GM21360 (cell line): Measurements from ENCODE around the gene PRM3.
"Not testable (repeated sequence)": the region's sequence is repeated elsewhere in the genome, so short reads cannot be mapped to it uniquely, and the experiment has no call there.

Source experiments
- ATAC-seq: cut with Tn5 transposase; IDR thresholded peaks from one replicate; pipeline ENCODE4 v1.9.1; 2021; ENCODE audit warnings: mild to moderate bottlenecking, moderate library complexity; ENCODE audit not compliant: unreplicated experiment

The PRM3 gene

DNA sequence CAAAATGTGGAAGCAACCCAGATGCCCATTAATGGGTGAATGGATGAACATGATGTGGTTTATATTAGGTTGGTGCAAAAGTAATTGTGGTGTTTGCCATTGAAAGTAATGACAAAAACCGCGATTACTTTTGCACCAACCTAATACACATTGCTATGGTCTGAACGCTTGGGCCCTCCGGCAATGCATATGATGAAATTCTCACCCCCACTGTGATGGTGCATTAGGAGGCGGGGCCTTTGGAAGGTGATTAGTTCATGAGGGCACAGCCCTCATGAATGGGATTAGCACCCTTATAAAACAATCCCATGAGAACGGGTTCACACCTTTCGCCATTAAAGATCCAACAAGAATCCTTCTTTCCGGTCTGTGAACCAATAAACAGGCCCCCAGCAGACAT is 33.0 kb upstream of the PRM3 start:
- ATAC-seq = no peak

DNA sequence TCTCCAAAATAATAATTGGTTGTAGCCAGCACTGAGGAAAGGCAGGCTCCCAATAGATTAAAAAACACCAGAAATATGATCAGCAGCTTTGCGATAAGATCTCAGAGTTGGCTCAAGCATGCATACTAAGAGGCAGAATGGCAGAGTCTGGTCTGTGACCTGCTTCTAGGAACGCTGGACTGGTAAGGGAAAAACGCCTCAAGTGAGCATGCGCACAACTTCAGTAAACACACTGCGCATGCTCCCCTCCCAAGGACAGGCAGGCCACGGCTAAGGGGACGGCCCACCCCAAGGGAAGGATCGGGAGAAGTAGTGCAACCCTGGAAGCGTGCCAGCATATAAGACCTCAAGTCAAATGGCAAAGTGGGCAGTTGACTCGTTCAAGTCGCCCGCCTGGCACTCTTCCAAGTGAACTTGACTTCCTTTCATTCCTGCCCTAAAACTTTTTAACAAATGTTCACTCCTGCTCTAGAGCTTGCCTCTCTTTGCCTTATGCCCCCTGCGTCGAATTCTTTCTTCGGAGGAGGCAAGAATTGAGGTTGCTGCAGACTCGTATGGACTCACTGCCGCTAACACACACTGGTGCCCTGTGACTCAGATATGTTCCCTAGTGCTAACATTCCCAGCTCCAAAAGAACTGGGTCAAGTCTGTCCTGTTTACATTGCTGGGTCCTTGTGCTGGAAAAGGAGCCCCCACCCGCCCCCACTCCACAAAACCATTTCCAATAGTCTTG is 30.1 kb upstream of the PRM3 start:
- ATAC-seq = no peak

DNA sequence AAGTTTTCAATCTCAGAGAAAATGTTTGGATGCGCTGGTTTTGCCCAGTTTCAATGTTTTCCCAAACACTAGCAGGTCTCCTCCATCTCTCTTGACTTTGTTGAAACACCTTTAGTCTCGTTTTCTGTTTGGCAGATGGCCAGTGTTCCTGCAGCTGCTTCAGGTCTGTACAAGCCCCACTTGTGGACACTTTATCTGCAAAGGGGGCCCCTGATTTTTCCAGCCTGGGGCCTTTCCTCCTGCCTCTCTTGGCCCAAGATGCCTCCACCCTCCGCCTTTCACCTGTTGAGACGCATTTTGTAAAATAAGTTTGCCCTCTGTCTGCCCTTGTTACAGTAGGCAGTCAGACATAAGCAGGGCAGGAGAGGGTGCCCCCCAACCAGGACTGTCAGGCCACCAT is 29.5 kb upstream of the PRM3 start:
- no peak for ATAC-seq

DNA sequence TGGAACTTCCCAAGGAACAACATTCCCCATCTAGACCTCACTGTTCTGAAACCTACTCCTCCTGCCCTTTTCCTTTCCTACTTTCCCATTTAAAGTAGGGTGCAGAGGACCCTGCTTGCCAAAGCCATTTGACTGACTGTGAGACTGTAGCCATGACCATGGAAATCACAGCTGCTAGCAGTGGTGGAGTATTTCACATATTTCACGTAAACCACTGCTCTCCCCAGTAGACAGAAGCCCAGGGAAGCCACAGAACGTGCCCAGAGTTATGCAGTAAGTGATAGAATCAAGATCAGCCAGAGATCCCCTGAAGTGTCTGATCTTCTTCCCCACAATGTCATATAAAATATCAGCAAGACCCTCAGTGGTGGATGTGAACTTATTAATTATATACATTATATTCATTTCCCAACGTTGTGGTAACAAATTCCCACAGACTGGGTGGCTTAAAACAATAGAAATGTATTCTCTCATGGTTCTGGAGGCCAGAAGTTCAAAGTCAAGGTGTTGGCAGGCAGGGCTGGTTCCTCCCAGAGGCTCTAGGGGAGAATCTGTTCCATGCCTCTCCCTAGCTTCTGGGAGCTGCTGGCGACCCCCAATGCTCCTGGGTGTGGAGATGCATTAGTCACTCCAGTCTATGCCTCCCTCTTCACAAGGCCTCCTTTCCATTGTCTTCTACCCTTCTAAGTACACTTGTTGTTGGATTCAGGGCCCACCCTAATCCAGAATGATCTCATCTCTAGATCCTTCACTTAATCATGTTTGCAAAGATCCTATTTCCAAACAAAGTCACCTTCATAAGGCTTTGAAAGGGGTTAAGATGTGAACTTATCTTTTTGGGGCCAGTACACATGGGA is 28.4 kb upstream of the PRM3 start:
- ATAC-seq = no peak

DNA sequence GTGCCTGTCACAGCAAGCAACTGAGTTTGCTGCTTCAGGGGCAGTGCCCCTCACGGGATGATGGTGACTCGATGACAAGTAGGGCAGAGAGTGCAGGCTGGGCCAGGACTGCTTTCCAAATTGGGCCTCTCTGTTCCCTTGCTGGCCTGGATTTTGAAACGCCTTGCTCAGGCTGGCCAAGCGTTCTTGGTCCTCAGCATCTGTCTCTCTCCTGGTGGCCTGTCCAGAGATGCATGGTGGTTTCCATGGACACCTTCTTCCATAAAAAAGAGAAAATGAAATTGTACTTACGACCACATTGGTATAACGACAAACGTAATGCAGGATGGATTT is 27.1 kb upstream of the PRM3 start:
- ATAC-seq = no peak

DNA sequence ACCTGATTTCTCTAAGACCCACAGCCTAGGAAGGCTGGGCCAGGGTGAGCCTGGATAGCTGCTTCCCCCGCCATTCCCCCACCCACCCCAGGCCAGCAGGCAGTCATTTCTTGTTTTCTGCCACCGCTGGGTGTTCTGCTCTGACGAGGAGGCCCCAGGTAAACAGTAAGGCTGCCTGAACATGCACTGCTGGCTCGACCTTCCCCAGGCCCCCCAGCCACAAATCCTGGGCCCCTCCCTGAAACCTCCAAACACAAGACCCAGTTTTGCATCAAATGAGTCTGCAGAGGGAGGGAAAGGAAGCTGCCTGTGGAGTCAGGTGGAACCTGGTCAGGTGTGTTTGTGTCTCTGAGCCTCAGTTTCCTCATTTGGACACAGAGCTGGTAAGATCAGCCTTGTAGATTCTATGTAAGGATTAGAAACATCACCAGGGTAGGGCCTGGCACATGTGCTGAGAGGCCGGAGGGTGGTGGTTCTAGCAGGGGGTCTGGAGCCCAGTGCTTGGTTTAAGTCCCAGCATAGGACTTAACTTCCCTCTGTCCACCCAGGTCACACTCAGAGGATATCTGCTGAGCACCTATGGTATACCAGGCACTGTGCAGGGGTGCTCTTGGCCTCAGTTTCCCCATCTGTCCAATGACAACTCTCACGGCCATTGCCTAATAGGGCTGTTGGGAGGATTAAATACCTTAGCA is 26.6 kb upstream of the PRM3 start:
- no peak for ATAC-seq

DNA sequence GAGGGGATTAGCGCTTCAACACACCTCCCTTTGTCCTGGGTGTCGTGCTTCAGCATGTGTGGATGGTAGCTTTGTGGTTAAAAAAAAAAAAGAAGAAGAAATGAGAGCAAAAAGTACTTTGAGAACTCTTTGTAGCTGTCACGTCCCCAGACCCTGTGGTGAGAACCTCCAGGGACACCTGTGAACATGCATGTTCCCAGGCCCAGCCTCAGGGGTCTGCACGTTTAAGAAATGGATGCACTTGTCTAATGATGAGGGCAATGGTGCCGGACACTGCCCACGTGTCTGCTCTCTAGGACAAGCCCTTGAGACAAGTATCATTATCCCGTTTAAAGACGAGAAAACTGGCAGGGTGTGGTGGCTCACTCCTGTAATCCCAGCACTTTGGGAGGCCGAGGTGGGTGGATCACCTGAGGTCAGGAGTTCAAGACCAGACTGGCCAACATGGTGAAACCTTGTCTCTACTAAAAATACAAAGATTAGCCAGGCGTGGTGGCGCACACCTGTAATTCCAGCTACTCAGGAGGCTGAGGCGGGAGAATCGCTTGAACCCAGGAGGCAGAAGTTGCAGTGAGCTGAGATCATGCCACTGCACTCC is 25.6 kb upstream of the PRM3 start:
- not testable (repeated sequence) for ATAC-seq

DNA sequence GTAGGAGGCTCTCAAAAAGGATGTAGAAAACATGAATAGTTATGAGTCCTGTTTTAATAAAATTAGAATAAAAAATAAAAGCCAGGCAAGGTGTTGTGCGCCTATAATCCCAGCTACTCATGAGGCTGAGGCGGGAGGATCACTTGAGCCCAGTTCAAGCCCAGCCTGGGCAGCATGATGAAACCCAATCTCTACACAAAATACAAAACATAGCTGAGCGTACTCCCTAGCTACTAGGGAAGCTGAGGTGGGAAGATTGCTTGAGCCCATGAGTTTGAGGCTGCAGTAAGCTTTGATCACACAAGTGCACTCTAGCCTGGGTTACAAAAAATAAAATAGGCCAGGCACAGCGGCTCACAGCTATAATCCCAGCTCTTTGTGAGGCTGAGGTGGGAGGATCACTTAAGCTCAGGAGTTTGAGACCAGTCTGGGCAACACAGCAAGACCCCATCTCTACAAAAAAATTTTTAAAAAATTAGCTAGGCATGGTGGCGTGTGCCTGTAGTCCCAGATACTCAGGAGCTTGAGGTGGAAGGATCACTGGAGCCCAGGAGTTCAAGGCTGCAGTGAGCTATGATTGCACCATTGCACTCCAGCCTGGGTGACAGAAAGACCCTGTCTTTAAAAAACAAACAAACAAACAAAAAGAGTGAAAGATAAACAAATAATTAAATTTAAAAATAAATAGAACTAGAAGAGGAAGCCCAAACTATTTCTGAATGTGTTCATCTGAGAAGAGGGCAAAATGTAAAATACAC is 24.9 kb upstream of the PRM3 start:
- no peak for ATAC-seq

DNA sequence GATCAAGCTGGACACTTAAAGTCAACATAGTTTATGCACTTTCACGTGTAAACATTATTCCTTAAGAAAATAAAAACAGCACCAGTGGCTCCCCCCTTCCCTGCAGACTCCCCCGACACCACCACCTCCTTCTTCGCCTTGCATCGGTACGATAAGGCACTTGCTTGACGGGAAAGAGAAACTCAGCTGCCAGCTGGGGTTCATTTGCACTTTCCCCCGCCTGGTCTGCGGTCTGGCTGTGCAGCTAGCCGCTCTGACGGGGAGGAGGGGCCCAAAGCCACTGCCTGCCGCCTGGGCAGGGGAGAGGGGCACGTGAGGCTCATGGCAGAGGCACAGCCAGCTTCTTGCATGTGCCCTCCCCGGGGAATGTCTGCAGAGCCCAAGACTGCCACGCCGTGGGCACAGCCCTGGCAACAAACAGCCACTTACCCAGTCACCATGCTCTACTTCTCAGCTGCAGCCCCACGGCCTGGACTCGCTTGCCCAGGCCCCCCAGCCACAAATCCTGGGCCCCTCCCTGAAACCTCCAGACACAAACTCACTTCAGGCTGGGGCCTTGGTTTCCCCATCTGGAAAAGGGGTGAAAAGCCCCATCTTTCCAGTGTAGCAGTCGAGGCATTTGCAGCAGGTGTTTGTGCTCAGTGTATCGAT is 24.2 kb upstream of the PRM3 start:
- peak; percentile 66 for ATAC-seq

DNA sequence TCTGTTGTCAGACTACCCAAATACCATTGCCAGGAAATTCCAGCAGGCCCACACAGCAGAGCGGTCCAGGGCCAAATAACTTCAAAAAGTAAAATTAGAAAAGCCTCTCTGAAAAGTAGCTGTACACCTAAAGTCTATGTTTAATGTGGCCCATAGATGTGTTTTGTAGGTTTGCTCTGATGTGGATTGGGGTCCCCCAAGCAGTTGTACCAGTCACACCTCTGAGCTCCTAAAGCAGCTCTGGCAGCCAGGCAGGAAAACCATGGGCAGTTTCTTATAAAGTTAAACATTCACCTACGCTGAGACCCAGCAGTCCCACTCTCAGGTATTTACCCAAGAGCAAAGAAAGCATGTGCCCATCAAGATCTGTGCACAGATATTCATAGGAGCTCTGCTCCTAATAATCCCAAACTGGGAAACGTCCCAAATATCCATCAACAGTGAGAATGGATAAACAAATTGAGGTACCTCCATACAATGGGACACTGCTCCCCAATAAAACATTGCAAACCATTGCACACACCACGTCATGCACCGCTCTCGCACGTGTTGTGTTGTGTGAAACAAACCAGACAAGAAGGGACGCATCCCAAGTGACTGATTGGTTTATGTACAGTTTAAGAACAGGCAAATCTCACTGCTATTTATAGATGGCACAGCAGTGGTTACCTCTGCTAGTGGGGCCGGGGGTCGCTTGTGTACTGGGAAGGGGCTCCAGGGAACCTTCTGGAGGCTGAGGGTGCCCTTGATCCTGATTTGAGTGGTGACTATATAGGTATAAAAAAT is 23.5 kb upstream of the PRM3 start:
- ATAC-seq = peak; percentile 20

DNA sequence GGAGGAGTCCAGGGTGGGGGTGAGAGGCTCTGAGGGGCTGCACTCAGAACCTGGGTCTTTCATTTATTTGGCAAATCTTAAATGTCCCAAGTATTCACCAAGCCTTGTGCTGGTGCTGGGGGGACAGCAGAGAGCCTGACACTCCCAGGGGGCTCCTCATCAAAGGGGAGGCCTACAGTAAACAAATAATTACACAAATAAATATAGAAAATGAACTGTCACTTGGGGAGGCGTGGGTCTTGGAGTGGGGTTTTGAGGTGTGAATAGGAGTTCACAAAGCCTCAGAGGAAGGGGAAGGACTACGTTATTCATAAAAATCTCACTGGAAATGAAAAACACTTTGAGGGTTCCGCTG is 22.9 kb upstream of the PRM3 start:
- no peak for ATAC-seq

DNA sequence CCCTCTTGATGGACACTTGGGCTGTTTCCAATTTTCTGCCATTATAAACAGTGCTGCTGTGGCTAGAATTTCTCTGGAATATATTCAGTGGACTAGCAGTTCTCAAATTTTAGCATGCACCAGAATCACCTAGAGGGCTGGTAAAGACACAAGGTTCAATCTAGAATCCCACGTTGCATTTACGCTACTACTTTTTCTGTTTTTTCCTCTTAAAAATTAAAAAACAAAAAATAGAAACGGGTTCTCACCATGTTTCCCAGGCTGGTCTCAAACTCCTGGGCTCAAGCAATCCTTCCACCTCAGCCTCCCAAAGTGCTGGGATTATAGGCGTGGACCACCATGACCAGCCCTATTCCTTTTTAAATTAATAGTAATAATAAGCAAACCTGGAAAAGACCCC is 22.2 kb upstream of the PRM3 start:
- no peak for ATAC-seq

DNA sequence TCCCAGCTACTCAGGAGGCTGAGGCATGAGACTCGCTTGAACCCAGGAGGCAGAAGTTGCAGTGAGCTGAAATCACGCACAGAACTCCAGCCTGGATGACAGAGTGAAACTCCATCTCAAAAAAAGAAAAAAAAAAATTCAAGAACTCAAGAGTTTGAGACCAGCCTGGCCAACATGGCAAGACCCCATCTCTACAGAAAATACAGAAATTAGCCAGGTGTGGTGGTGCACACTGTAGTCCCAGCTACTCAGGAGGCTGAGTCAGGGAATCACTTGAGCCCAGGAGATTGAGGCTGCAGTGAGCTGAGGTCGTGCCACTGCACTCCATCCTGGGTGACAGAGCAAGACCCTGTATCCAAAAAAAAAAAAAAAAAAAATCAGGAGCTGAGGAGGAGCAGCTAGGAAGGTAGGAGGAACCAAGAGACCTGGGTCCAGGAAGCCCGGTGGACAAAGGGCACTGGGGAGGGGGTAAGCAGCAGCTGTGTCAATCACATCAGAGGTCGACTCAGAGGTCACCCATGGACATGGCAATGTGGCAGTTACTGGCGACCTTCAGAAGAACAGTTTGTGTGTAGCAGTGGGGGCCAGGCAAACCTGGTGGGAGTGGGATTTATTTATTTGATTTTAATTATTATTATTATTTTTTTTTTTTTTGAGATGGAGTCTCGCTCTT is 18.8 kb upstream of the PRM3 start:
- no peak for ATAC-seq

DNA sequence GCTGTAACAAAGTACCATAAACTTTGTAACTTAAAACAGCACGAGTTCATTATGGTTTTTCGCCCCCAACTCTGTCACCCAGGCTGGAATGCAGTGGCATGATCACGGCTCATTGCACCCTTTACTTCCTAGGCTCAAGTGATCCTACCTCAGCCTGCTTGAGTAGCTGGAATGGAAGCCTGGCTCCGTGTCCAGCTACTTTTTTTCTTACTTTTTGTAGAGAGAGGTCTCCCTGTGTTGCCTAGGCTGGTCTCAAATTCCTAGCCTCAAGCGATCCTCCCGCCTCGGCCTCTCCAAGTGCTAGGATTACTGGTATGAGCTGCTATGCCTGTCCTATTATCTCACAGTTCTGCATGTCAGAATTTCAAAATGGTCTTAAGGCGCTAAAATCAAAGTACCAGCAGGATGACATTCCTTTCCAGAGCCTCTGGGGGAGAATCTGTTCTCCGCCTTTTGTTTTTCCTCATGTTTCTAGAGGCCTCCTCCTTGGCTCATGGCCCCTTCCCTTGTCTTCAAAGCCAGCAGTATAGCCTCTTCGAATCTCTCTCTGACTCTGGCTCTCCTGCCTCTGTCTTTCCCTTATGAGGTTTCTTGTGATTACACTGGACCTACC is 17.8 kb upstream of the PRM3 start:
- no peak for ATAC-seq

DNA sequence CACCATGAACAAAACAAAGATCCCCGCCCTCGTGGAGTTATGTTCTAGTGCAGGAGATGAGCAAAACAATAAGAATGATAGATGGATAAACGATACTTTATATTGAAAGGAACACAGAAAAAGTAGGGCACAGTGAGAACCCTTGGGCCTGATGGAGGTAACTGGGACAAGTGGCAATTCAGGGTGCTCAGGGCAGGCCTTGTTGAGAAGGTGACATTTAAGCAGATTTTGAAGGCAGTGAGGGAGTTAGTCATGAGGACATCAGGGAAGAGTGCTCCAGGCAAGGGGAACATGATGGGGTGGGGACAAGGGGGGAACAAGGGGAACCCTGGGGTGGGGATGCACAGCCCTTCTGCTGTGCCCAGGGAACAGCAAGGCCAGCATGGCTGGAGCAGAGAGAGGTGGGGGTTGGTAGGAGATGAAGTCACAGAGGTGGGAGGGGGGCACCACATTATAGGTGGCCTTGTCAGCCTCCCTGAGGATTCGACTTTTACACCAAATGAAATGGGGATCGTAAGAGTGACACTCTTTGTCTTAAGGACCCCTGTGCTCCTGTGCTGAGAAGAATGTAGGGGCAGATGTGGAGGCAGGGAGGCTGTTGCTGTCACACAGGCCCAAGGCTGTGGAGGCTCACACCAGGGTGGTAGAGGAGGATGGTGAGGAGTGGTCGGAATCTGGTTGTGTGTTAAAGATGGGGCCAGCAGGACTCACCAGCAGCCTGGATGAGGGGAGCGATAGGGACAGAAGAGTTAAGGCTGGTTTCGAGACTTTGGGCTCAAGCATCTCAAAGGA is 16.9 kb upstream of the PRM3 start:
- no peak for ATAC-seq

DNA sequence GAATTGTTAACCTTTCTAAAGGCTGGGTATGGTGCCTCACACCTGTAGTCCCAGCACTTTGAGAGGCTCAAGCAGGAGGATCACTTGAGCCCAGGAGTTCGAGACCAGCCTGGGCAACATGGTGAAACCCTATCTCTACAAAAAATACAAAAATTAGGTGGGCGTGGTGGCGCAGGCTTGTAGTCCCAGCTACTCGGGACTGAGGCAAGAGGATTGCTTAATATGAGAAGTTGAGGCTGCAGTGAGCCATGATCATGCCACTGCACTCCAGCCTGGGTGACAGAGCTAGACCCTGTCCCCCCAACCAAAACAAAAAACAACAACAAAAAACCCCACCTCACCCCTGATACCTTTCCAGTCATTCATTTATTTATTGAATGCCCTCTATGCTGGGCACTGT is 16.3 kb upstream of the PRM3 start:
- ATAC-seq = not testable (repeated sequence)

DNA sequence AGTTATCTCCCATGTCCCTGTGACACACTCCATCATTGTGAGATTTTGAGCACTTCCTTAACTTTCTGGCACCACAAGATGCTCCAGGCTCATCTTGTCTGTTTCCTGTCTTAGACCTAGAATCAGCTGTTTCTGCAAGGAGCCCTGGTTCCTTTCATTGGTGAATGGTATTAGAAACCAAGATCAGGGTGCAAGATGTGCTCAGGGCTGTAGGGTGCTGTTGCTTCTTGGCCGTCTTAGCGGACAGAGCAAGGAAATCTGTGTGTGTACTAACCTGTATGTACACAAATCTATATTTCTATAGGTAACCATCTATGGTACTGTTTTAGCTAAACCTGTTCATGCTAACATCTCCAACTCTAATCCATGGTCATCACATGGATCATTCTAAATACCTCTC is 15.8 kb upstream of the PRM3 start:
- ATAC-seq = no peak

DNA sequence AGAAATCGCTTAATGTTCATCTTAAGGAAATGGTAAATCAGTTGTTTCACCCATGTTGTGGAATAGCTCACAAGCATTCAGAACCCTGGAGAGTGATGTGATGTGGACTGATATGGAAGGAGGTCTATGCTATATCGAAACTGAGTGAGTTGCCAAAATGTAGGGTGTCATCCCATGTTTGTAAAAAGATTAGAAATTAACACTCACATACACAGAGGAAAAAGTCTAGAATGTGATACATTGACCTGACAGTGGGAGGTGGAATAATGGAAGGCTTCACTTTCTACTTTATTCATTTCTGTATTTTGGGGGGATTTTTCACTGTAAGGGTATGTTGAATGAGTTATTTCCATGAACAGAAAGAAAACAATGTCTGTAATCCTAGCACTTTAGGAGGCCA is 12.4 kb upstream of the PRM3 start:
- no peak for ATAC-seq
